HG03159 (cell line): ENCODE data around the gene ELOVL5.
"Not testable (repeated sequence)": the region's sequence is repeated elsewhere in the genome, so short reads cannot be mapped to it uniquely, and the experiment has no call there.

Experiments used
- ATAC-seq: cut with Tn5 transposase; IDR thresholded peaks from one replicate; pipeline ENCODE4 v1.9.1; 2021; ENCODE audit warnings: mild to moderate bottlenecking, moderate library complexity; ENCODE audit not compliant: unreplicated experiment

Gene ELOVL5

GRCh38 chr6:53348371-53349208 is at the start of gene ELOVL5:
Gene ELOVL5, minus strand, starts transcription at chr6:53348950. Its CDS starts 53,251 bp downstream, at chr6:53295699.
- peak; percentile 70 for ATAC-seq

- ATAC-seq, result no peak
Observed at GRCh38 chr6:53397283-53397682, 48.5 kb upstream of the ELOVL5 start.

- no peak for ATAC-seq
Observed at GRCh38 chr6:53395986-53396385, 47.2 kb upstream of the ELOVL5 start.

- ATAC-seq, result no peak
Observed at GRCh38 chr6:53394704-53395103, 46.0 kb upstream of the ELOVL5 start.

GRCh38 chr6:53391170-53391569 is 42.4 kb upstream of the ELOVL5 start:
- no peak for ATAC-seq

GRCh38 chr6:53390010-53390409 is 41.3 kb upstream of the ELOVL5 start:
- no peak for ATAC-seq

- ATAC-seq, result not testable (repeated sequence)
Observed at GRCh38 chr6:53388615-53389014, 39.9 kb upstream of the ELOVL5 start.

- no peak for ATAC-seq
Observed at GRCh38 chr6:53382421-53382820, 33.7 kb upstream of the ELOVL5 start.

GRCh38 chr6:53378208-53378607 is 29.5 kb upstream of the ELOVL5 start:
- no peak for ATAC-seq

- ATAC-seq, result no peak
Observed at GRCh38 chr6:53377793-53378192, 29.0 kb upstream of the ELOVL5 start.

- no peak for ATAC-seq
Observed at GRCh38 chr6:53377289-53377688, 28.5 kb upstream of the ELOVL5 start.

- ATAC-seq, result no peak
Observed at GRCh38 chr6:53376661-53377226, 28.0 kb upstream of the ELOVL5 start.

GRCh38 chr6:53375847-53376246 is 27.1 kb upstream of the ELOVL5 start:
- no peak for ATAC-seq

- no peak for ATAC-seq
Observed at GRCh38 chr6:53373638-53374037, 24.9 kb upstream of the ELOVL5 start.

GRCh38 chr6:53369876-53370515 is 21.2 kb upstream of the ELOVL5 start:
- ATAC-seq, result no peak

- no peak for ATAC-seq
Observed at GRCh38 chr6:53369051-53369450, 20.3 kb upstream of the ELOVL5 start.

- no peak for ATAC-seq
Observed at GRCh38 chr6:53366128-53366641, 17.4 kb upstream of the ELOVL5 start.

GRCh38 chr6:53363341-53364079 is 14.8 kb upstream of the ELOVL5 start:
- ATAC-seq, result no peak

- no peak for ATAC-seq
Observed at GRCh38 chr6:53361549-53362031, 12.8 kb upstream of the ELOVL5 start.

GRCh38 chr6:53360093-53360912 is 11.6 kb upstream of the ELOVL5 start:
- no peak for ATAC-seq
